ENCODE measurements around the gene ZNF385B. TPM values are rescaled to one million over a fixed set of nuclear protein-coding genes. Genes with fewer than 3 reads are reported as not detected.

ZNF385B gene
- total RNA-seq, 1 donor from 2014 or later, result 1.0 TPM

- Histone ChIP-seq H3K4me3 (ENCODE audit: low read length in 3 of 3) (no peak overlapping the region), H3K27me3 (ENCODE audit: control insufficient read depth in 3 of 3, insufficient read depth in 3 of 3, low read length in 3 of 3) (no peaks in the 10 kb centered on the region), H3K27ac (ENCODE audit: low read depth, low read length) (no peak overlapping the region), H3K4me1 (ENCODE audit: control insufficient read depth in 3 of 3, insufficient read depth in 3 of 3, low read length in 3 of 3) (peaks cover 7 to 21% (median 17%) of the 10 kb centered on the region in 3 donors), H3K9ac (ENCODE audit: low read depth in 1 of 3, low read length in 3 of 3) (no peak overlapping the region), H3K9me3 (ENCODE audit: control insufficient read depth in 3 of 3, low read length in 3 of 3) (no peaks in the 10 kb centered on the region), H3K36me3 (ENCODE audit: control insufficient read depth in 3 of 3, insufficient read depth in 3 of 3, low read length in 3 of 3) (no peaks in the 10 kb centered on the region)
These were observed 289.7 kb downstream of the ZNF385B start for GRCh38 chr2:179571721-179572120.

DNA sequence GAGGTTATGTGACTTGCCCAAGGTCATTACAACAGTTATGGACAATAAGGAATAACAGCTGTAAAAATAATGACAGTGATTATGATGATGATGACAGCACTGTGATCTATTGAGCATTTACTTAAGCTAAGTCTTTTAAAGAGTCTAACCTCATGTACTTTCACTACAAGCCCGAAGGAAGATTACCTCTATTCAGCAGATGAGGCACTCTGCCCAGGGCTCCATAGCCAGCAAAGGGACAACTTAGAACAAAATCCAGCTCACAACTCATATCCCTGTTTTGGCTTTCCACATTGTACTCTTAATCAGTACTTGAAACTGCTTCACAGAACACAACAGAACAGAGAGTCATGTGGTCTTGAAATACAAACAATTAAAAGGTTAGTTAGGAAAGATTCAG is 290.2 kb downstream of the ZNF385B start:
- H3K9ac ChIP-seq (ENCODE audit: low read depth in 1 of 3, low read length in 3 of 3), result no peak overlapping the region
- H3K4me3 ChIP-seq (ENCODE audit: low read length in 3 of 3), result no peak overlapping the region
- H3K36me3 ChIP-seq (ENCODE audit: control insufficient read depth in 3 of 3, insufficient read depth in 3 of 3, low read length in 3 of 3), result no peaks in the 10 kb centered on the region
- H3K27ac ChIP-seq (ENCODE audit: low read depth, low read length), result no peak overlapping the region
- H3K9me3 ChIP-seq (ENCODE audit: control insufficient read depth in 3 of 3, low read length in 3 of 3), result no peaks in the 10 kb centered on the region
- no peaks in the 10 kb centered on the region for H3K27me3 ChIP-seq (ENCODE audit: control insufficient read depth in 3 of 3, insufficient read depth in 3 of 3, low read length in 3 of 3)
- peaks cover 7 to 21% (median 17%) of the 10 kb centered on the region in 3 donors for H3K4me1 ChIP-seq (ENCODE audit: control insufficient read depth in 3 of 3, insufficient read depth in 3 of 3, low read length in 3 of 3)

GRCh38 chr2:179569831-179570233 is 291.6 kb downstream of the ZNF385B start:
- H3K36me3 ChIP-seq (ENCODE audit: control insufficient read depth in 3 of 3, insufficient read depth in 3 of 3, low read length in 3 of 3), result no peaks in the 10 kb centered on the region
- no peak overlapping the region for H3K27ac ChIP-seq (ENCODE audit: low read depth, low read length)
- peaks cover 7 to 27% (median 17%) of the 10 kb centered on the region in 3 donors for H3K4me1 ChIP-seq (ENCODE audit: control insufficient read depth in 3 of 3, insufficient read depth in 3 of 3, low read length in 3 of 3)
- no peaks in the 10 kb centered on the region for H3K9me3 ChIP-seq (ENCODE audit: control insufficient read depth in 3 of 3, low read length in 3 of 3)
- no peaks in the 10 kb centered on the region for H3K27me3 ChIP-seq (ENCODE audit: control insufficient read depth in 3 of 3, insufficient read depth in 3 of 3, low read length in 3 of 3)
- H3K4me3 ChIP-seq (ENCODE audit: low read length in 3 of 3), result no peak overlapping the region
- no peak overlapping the region for H3K9ac ChIP-seq (ENCODE audit: low read depth in 1 of 3, low read length in 3 of 3)

DNA sequence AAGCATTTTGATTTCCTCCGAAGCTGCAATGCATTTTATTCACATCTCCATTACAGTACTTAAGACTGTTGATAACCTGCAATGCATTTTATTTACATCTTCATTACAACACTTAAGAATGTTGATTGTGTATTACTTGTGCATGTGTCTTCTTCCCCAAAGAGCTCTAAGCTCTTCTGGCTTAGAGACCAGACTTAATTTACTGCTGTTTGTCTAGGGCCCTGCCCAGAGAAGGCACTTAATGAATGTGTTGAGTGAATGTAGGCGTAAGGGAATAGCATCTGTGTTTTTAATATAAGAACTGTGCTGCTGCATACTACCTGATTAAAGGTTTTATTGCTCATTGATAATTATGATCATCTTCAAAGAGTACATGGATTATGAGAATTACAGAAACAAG is 295.6 kb downstream of the ZNF385B start:
- Histone ChIP-seq H3K4me3 (ENCODE audit: low read length in 3 of 3) (no peak overlapping the region), H3K9me3 (ENCODE audit: control insufficient read depth in 3 of 3, low read length in 3 of 3) (no peaks in the 10 kb centered on the region), H3K4me1 (ENCODE audit: control insufficient read depth in 3 of 3, insufficient read depth in 3 of 3, low read length in 3 of 3) (peaks cover 3 to 19% (median 17%) of the 10 kb centered on the region in 3 donors), H3K27me3 (ENCODE audit: control insufficient read depth in 3 of 3, insufficient read depth in 3 of 3, low read length in 3 of 3) (no peaks in the 10 kb centered on the region), H3K36me3 (ENCODE audit: control insufficient read depth in 3 of 3, insufficient read depth in 3 of 3, low read length in 3 of 3) (no peaks in the 10 kb centered on the region), H3K27ac (ENCODE audit: low read depth, low read length) (no peak overlapping the region), H3K9ac (ENCODE audit: low read depth in 1 of 3, low read length in 3 of 3) (no peak overlapping the region)

GRCh38 chr2:179562330-179562885 is 299.0 kb downstream of the ZNF385B start:
- Histone ChIP-seq H3K27me3 (ENCODE audit: control insufficient read depth in 3 of 3, insufficient read depth in 3 of 3, low read length in 3 of 3) (no peaks in the 10 kb centered on the region), H3K27ac (ENCODE audit: low read depth, low read length) (no peak overlapping the region), H3K4me3 (ENCODE audit: low read length in 3 of 3) (peak overlapping the region in 2 of 3 donors; percentile 23 to 27), H3K4me1 (ENCODE audit: control insufficient read depth in 3 of 3, insufficient read depth in 3 of 3, low read length in 3 of 3) (peaks cover 0 to 12% (median 6%) of the 10 kb centered on the region in 3 donors), H3K9ac (ENCODE audit: low read depth in 1 of 3, low read length in 3 of 3) (peak overlapping the region; percentile 4 to 40 (median 35)), H3K9me3 (ENCODE audit: control insufficient read depth in 3 of 3, low read length in 3 of 3) (no peaks in the 10 kb centered on the region), H3K36me3 (ENCODE audit: control insufficient read depth in 3 of 3, insufficient read depth in 3 of 3, low read length in 3 of 3) (no peaks in the 10 kb centered on the region)

DNA sequence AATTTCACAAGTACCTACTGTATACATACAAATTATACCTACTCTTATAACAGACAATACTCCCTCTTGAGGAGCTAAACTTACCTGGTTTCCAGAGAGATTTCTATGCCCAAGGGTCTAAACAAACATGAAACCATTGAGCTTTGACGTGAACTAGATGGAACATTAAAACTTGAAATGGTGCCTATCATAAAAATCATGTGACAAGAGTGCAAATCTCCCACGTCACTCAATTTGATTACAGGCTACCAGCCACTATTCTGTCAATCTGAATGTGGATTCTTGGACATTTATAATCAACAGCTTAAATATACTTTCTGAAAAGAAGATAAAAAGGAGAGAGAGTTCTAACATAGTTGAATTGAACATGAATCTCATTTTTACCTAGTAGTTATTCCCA is 299.7 kb downstream of the ZNF385B start:
- Histone ChIP-seq H3K27me3 (ENCODE audit: control insufficient read depth in 3 of 3, insufficient read depth in 3 of 3, low read length in 3 of 3) (no peaks in the 10 kb centered on the region), H3K9me3 (ENCODE audit: control insufficient read depth in 3 of 3, low read length in 3 of 3) (no peaks in the 10 kb centered on the region), H3K4me1 (ENCODE audit: control insufficient read depth in 3 of 3, insufficient read depth in 3 of 3, low read length in 3 of 3) (peaks cover 0 to 12% (median 6%) of the 10 kb centered on the region in 3 donors), H3K36me3 (ENCODE audit: control insufficient read depth in 3 of 3, insufficient read depth in 3 of 3, low read length in 3 of 3) (no peaks in the 10 kb centered on the region), H3K27ac (ENCODE audit: low read depth, low read length) (no peak overlapping the region), H3K4me3 (ENCODE audit: low read length in 3 of 3) (peak overlapping the region in 1 of 3 donors; percentile 23), H3K9ac (ENCODE audit: low read depth in 1 of 3, low read length in 3 of 3) (peak overlapping the region in 2 of 3 donors; percentile 4 to 40)

DNA sequence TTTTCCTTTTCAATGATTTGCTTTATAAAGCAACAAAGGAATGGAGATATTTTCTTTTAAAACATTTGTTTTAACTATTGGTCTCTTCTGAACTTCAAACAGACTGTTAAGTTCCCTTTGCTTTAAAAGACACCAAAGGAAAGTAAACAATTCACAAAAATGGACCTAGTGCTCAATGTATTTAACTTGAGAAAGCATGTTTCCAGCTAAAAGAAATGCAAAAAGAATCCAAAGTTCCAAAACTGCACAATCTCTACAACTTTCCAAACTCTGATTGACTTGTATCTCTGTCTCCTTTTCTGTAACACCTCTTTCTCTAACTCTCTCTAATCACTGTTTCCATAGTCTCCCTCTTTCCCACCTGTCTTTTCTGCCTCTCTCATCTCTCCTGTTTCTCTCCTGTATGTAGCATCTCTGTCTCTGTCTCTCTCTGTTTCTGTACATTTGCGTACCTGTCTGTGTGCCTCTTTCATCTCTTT is 301.1 kb downstream of the ZNF385B start:
- Histone ChIP-seq H3K27ac (ENCODE audit: low read depth, low read length) (no peak overlapping the region), H3K9ac (ENCODE audit: low read depth in 1 of 3, low read length in 3 of 3) (no peak overlapping the region), H3K9me3 (ENCODE audit: control insufficient read depth in 3 of 3, low read length in 3 of 3) (no peaks in the 10 kb centered on the region), H3K4me1 (ENCODE audit: control insufficient read depth in 3 of 3, insufficient read depth in 3 of 3, low read length in 3 of 3) (peaks cover 0 to 11% (median 6%) of the 10 kb centered on the region in 3 donors), H3K36me3 (ENCODE audit: control insufficient read depth in 3 of 3, insufficient read depth in 3 of 3, low read length in 3 of 3) (no peaks in the 10 kb centered on the region), H3K27me3 (ENCODE audit: control insufficient read depth in 3 of 3, insufficient read depth in 3 of 3, low read length in 3 of 3) (no peaks in the 10 kb centered on the region), H3K4me3 (ENCODE audit: low read length in 3 of 3) (no peak overlapping the region)

GRCh38 chr2:179559108-179559806 is 302.2 kb downstream of the ZNF385B start:
- H3K9ac ChIP-seq (ENCODE audit: low read depth in 1 of 3, low read length in 3 of 3), result no peak overlapping the region
- H3K4me3 ChIP-seq (ENCODE audit: low read length in 3 of 3), result no peak overlapping the region
- no peaks in the 10 kb centered on the region for H3K9me3 ChIP-seq (ENCODE audit: control insufficient read depth in 3 of 3, low read length in 3 of 3)
- H3K27me3 ChIP-seq (ENCODE audit: control insufficient read depth in 3 of 3, insufficient read depth in 3 of 3, low read length in 3 of 3), result no peaks in the 10 kb centered on the region
- no peaks in the 10 kb centered on the region for H3K36me3 ChIP-seq (ENCODE audit: control insufficient read depth in 3 of 3, insufficient read depth in 3 of 3, low read length in 3 of 3)
- H3K4me1 ChIP-seq (ENCODE audit: control insufficient read depth in 3 of 3, insufficient read depth in 3 of 3, low read length in 3 of 3), result peaks cover 0 to 6% (median 6%) of the 10 kb centered on the region in 3 donors
- no peak overlapping the region for H3K27ac ChIP-seq (ENCODE audit: low read depth, low read length)

- Histone ChIP-seq H3K4me3 (ENCODE audit: low read length in 3 of 3) (no peak overlapping the region), H3K9me3 (ENCODE audit: control insufficient read depth in 3 of 3, low read length in 3 of 3) (no peaks in the 10 kb centered on the region), H3K36me3 (ENCODE audit: control insufficient read depth in 3 of 3, insufficient read depth in 3 of 3, low read length in 3 of 3) (no peaks in the 10 kb centered on the region), H3K9ac (ENCODE audit: low read depth in 1 of 3, low read length in 3 of 3) (peak overlapping the region in 1 of 3 donors; percentile 32), H3K27me3 (ENCODE audit: control insufficient read depth in 3 of 3, insufficient read depth in 3 of 3, low read length in 3 of 3) (no peaks in the 10 kb centered on the region), H3K4me1 (ENCODE audit: control insufficient read depth in 3 of 3, insufficient read depth in 3 of 3, low read length in 3 of 3) (peaks cover 0 to 6% (median 6%) of the 10 kb centered on the region in 3 donors), H3K27ac (ENCODE audit: low read depth, low read length) (no peak overlapping the region)
These were observed 303.1 kb downstream of the ZNF385B start for GRCh38 chr2:179558010-179558934.
